H9 (cell line): ENCODE measurements around the gene MAPKAPK2. TPM values are rescaled to one million over a fixed set of nuclear protein-coding genes. Genes with fewer than 3 reads are reported as not detected.

Source experiments
- DNase-seq: peaks from one replicate; pipeline ENCODE4 v3.0.0-alpha.2; 2017
- H2AFZ ChIP-seq: one replicate; pipeline ENCODE4 v1.6.1; 2013; ENCODE audit warnings: mild to moderate bottlenecking, low read length, control low read depth, moderate library complexity
- H2AK5ac ChIP-seq: 2 replicates; pipeline ENCODE4 v1.6.1; 2013; ENCODE audit warnings: low read length, control low read depth, mixed read lengths; ENCODE audit not compliant: insufficient read length
- H2BK120ac ChIP-seq: one replicate; pipeline ENCODE4 v1.6.1; 2013; ENCODE audit warnings: low read depth, mild to moderate bottlenecking, low read length, control low read depth, inconsistent platforms; ENCODE audit not compliant: poor library complexity, severe bottlenecking
- H2BK12ac ChIP-seq: 2 replicates; pipeline ENCODE4 v1.6.1; 2013; ENCODE audit warnings: low read length, control low read depth, mixed read lengths, low read depth; ENCODE audit not compliant: insufficient read length
- H2BK15ac ChIP-seq: 2 replicates; pipeline ENCODE4 v1.6.1; 2013; ENCODE audit warnings: low read depth, low read length, control low read depth
- H2BK20ac ChIP-seq: one replicate; pipeline ENCODE4 v1.6.1; 2013; ENCODE audit warnings: low read depth, mild to moderate bottlenecking, low read length, control low read depth, inconsistent platforms; ENCODE audit not compliant: poor library complexity, severe bottlenecking
- H2BK5ac ChIP-seq: 2 replicates; pipeline ENCODE4 v1.6.1; 2013; ENCODE audit warnings: low read length, control low read depth, mixed read lengths; ENCODE audit not compliant: insufficient read length
- H3K14ac ChIP-seq: 2 replicates; pipeline ENCODE4 v1.6.1; 2013; ENCODE audit warnings: low read length, control low read depth; ENCODE audit not compliant: insufficient read depth
- H3K18ac ChIP-seq: 2 replicates; pipeline ENCODE4 v1.6.1; 2013; ENCODE audit warnings: low read depth, mild to moderate bottlenecking, mixed read lengths, low read length, control low read depth; ENCODE audit not compliant: insufficient read length
- H3K23ac ChIP-seq: 2 replicates; pipeline ENCODE4 v1.6.1; 2013; ENCODE audit warnings: low read length, control low read depth, mixed read lengths, low read depth; ENCODE audit not compliant: insufficient read length
- H3K23me2 ChIP-seq: 2 replicates; pipeline ENCODE4 v1.6.1; 2013; ENCODE audit warnings: low read depth, mild to moderate bottlenecking, mixed read lengths, low read length, control low read depth; ENCODE audit not compliant: insufficient read length, poor library complexity, severe bottlenecking
- H3K27ac ChIP-seq: 2 replicates; pipeline ENCODE4 v1.5.1; 2013; ENCODE audit warnings: low read length, control low read depth, mixed read lengths, low read depth; ENCODE audit not compliant: insufficient read length
- H3K27me3 ChIP-seq: 2 replicates; pipeline ENCODE4 v1.6.1; 2013; ENCODE audit warnings: low read length, control low read depth, inconsistent platforms; ENCODE audit not compliant: insufficient read depth
- H3K4ac ChIP-seq: 2 replicates; pipeline ENCODE4 v1.6.1; 2013; ENCODE audit warnings: low read depth, mild to moderate bottlenecking, control low read depth, inconsistent platforms, low read length, moderate library complexity
- H3K4me1 ChIP-seq: 2 replicates; pipeline ENCODE4 v1.6.1; 2013; ENCODE audit warnings: low read length, control low read depth, inconsistent platforms; ENCODE audit not compliant: insufficient read depth
- H3K4me2 ChIP-seq: 2 replicates; pipeline ENCODE4 v1.6.1; 2013; ENCODE audit warnings: low read length, control low read depth, mixed read lengths; ENCODE audit not compliant: insufficient read length, insufficient read depth
- H3K56ac ChIP-seq: 2 replicates; pipeline ENCODE4 v1.6.1; 2013; ENCODE audit warnings: low read depth, mild to moderate bottlenecking, mixed read lengths, low read length, control low read depth; ENCODE audit not compliant: insufficient read length
- H3K79me1 ChIP-seq: 2 replicates; pipeline ENCODE4 v1.6.1; 2013; ENCODE audit warnings: low read depth, mild to moderate bottlenecking, moderate library complexity, low read length, control low read depth, inconsistent platforms; ENCODE audit not compliant: insufficient read depth, poor library complexity, severe bottlenecking
- H3K79me2 ChIP-seq: 2 replicates; pipeline ENCODE4 v1.6.1; 2013; ENCODE audit warnings: low read length, control low read depth, inconsistent platforms; ENCODE audit not compliant: insufficient read depth
- H3K9ac ChIP-seq: 2 replicates; pipeline ENCODE4 v1.6.1; 2013; ENCODE audit warnings: low read length, control low read depth, mixed read lengths; ENCODE audit not compliant: insufficient read length; ENCODE audit errors: extremely low read depth
- H3K9me3 ChIP-seq: one replicate; pipeline ENCODE4 v1.6.1; 2013; ENCODE audit warnings: low read depth, low read length, inconsistent platforms; ENCODE audit not compliant: control insufficient read depth
- H3T11ph ChIP-seq: one replicate; pipeline ENCODE4 v1.6.1; 2013; ENCODE audit warnings: mild to moderate bottlenecking, low read length, control low read depth, inconsistent platforms
- H4K20me1 ChIP-seq: one replicate; pipeline ENCODE4 v1.6.1; 2013; ENCODE audit not compliant: control insufficient read depth, insufficient read length, insufficient read depth
- H4K5ac ChIP-seq: 2 replicates; pipeline ENCODE4 v1.6.1; 2013; ENCODE audit warnings: low read depth, mild to moderate bottlenecking, mixed read lengths, low read length, control low read depth; ENCODE audit not compliant: insufficient read length
- H4K8ac ChIP-seq: replicated peaks from 2 replicates; pipeline ENCODE4 v1.6.1; 2013; ENCODE audit warnings: low read length, control low read depth, mixed read lengths, low read depth; ENCODE audit not compliant: insufficient read length
- H4K91ac ChIP-seq: 2 replicates; pipeline ENCODE4 v1.6.1; 2013; ENCODE audit warnings: low read depth, mild to moderate bottlenecking, moderate library complexity, mixed read lengths, low read length, control low read depth; ENCODE audit not compliant: insufficient read length
- H3K27ac Mint-ChIP-seq, 3 experiments: 2 replicates in 2 of 3; 3 replicates in 1 of 3; pipeline ENCODE4 v1.8.0; 2020 to 2021; ENCODE audit warnings: mixed read lengths in 3 of 3, mild to moderate bottlenecking in 1 of 3, moderate library complexity in 1 of 3
- H3K27me3 Mint-ChIP-seq: 2 replicates; pipeline ENCODE4 v1.8.0; 2021; ENCODE audit warnings: low read depth, mild to moderate bottlenecking, moderate library complexity, mixed read lengths
- H3K36me3 Mint-ChIP-seq, 3 experiments: 2 replicates in 2 of 3; 3 replicates in 1 of 3; pipeline ENCODE4 v1.8.0; 2020 to 2021; ENCODE audit warnings: low read depth in 3 of 3, mixed read lengths in 3 of 3; ENCODE audit not compliant: insufficient read depth in 1 of 3
- H3K4me1 Mint-ChIP-seq, 2 experiments: 2 replicates each; pipeline ENCODE4 v1.8.0; 2020; ENCODE audit warnings: mixed read lengths in 2 of 2
- H3K4me3 Mint-ChIP-seq, 2 experiments: 2 replicates in 1 of 2; 3 replicates in 1 of 2; pipeline ENCODE4 v1.8.0; 2020 to 2021; ENCODE audit warnings: mild to moderate bottlenecking in 2 of 2, mixed read lengths in 2 of 2, moderate library complexity in 1 of 2
- H3K9me3 Mint-ChIP-seq, 2 experiments: 2 replicates in 1 of 2; 3 replicates in 1 of 2; pipeline ENCODE4 v1.8.0; 2020; ENCODE audit warnings: mild to moderate bottlenecking in 2 of 2, mixed read lengths in 2 of 2, moderate library complexity in 1 of 2
- CTCF ChIP-seq: fragments of 200-600 bp; sonication (generic); conservative IDR thresholded peaks from 3 replicates; pipeline ENCODE4 v1.8.0; 2021; ENCODE audit warnings: antibody characterized with exemption, mild to moderate bottlenecking
- WGBS: extraction: QIAGEN DNeasy Blood & Tissue Kit; methylation state at CpG from one replicate; pipeline ENCODE4 v1.1.7; 2013; ENCODE audit warnings: missing lambda C conversion rate, low lambda C conversion rate, mixed read lengths; ENCODE audit not compliant: insufficient read length; ENCODE audit errors: extremely low coverage; 5-methylcytosine and 5-hydroxymethylcytosine counted together
- total RNA-seq: library from RNA; stranded (reverse); gene quantifications from 2 replicates; pipeline ENCODE4 v1.2.1, GENCODE V29; 2021

The MAPKAPK2 gene
- total RNA-seq, 1 experiment from 2014 or later, result 50.1 TPM

- Histone ChIP-seq H3K79me2 (no peaks in the 10 kb centered on the region), H4K91ac (no peak overlapping the region), H2AK5ac (no peak overlapping the region), H2BK5ac (no peak overlapping the region), H3K4ac (no peak overlapping the region), H3K27ac (no peak overlapping the region), H3K9me3 (no peaks in the 10 kb centered on the region), H2BK120ac (no peak overlapping the region), H3T11ph (no peak overlapping the region), H4K8ac (no peak overlapping the region), H3K4me2 (no peak overlapping the region), H3K27me3 (no peaks in the 10 kb centered on the region), H3K4me1 (no peaks in the 10 kb centered on the region), H4K20me1 (no peaks in the 10 kb centered on the region), H3K9ac (no peak overlapping the region), H3K23me2 (no peaks in the 10 kb centered on the region), H2AFZ (no peak overlapping the region), H3K56ac (no peak overlapping the region), H2BK20ac (no peak overlapping the region), H2BK15ac (no peak overlapping the region), H3K18ac (no peak overlapping the region), H4K5ac (no peak overlapping the region), H3K14ac (no peak overlapping the region), H3K23ac (no peak overlapping the region), H2BK12ac (no peak overlapping the region), H3K79me1 (no peaks in the 10 kb centered on the region)
- H3K27me3 Mint-ChIP-seq, result peaks cover 8% of the 10 kb centered on the region
- H3K27ac Mint-ChIP-seq, result no peak overlapping the region; a peak in 1 of 7 replicates
- no peaks in the 10 kb centered on the region for H3K9me3 Mint-ChIP-seq
- no peak for TF ChIP-seq CTCF
- H3K4me1 Mint-ChIP-seq, result 0 out of 4 replicates have a peak, but pooled peaks cover 0 to 6% of the 10 kb centered on the region in 2 experiments
- no peak overlapping the region for H3K4me3 Mint-ChIP-seq
- H3K36me3 Mint-ChIP-seq, result no peaks in the 10 kb centered on the region
- no CpG with 5 or more reads among the region's 1 CpG for WGBS
- no peak for DNase-seq
These were observed 60.6 kb downstream of the MAPKAPK2 start for GRCh38 chr1:206745301-206745700.
